ENCODE measurements around the gene ZNF800. TPM values are rescaled to one million over a fixed set of nuclear protein-coding genes. Genes with fewer than 3 reads are reported as not detected.

The ZNF800 gene
- polyA plus RNA-seq, 1 of the 3 experiments (the other 2 are of a cell fraction), result 9.2 TPM

- no peak for TF ChIP-seq RCOR1 (IDR thresholded peaks at IDR 0.05; ENCODE audit: low read length)
- TF ChIP-seq SMC3 (IDR thresholded peaks at IDR 0.05; ENCODE audit: low read depth, low read length), result no peak
- no peak for TF ChIP-seq MEF2A (IDR thresholded peaks at IDR 0.05; ENCODE audit: borderline replicate concordance, low read depth)
- TF ChIP-seq FOXM1 (IDR thresholded peaks at IDR 0.05; ENCODE audit: low read depth), result no peak
- TF ChIP-seq RXRA (IDR thresholded peaks at IDR 0.05; ENCODE audit: borderline replicate concordance, low read depth), result no peak
- TF ChIP-seq PBX3 (IDR thresholded peaks at IDR 0.05), result no peak
Observed at GRCh38 chr7:127411176-127411575, 18.7 kb upstream of the ZNF800 start (continued).

- H3F3A ChIP-seq (replicated peaks; ENCODE audit: insufficient read depth), result no peaks in the 10 kb centered on the region
- H3K36me3 ChIP-seq (replicated peaks in 1 of 2; ENCODE audit: control insufficient read depth in 1 of 2, insufficient read depth in 2 of 2, low read length in 1 of 2), result no peaks in the 10 kb centered on the region
- no peak overlapping the region for H3K9ac ChIP-seq
- H4K20me1 ChIP-seq (ENCODE audit: insufficient read depth), result no peaks in the 10 kb centered on the region
- no peaks in the 10 kb centered on the region for H3K9me3 ChIP-seq
- 61% methylated on average over 4 of the region's 4 CpGs for WGBS (ENCODE audit: low lambda C conversion rate)
- H3K9me2 ChIP-seq, result no peaks in the 10 kb centered on the region
- ChIA-PET POLR2A (no interaction called here), CTCF (interaction anchor here (1.0 kb wide), 1 partner anchor 607 kb away, joined by 3 read pairs; no protein-coding TSS in a partner anchor)
- no peak overlapping the region for H2AFZ ChIP-seq (ENCODE audit: low read depth)
- no peak overlapping the region for H3K27ac ChIP-seq (ENCODE audit: low read depth in 2 of 2, low read length in 1 of 2)
- TF ChIP-seq TAF1 (IDR thresholded peaks at IDR 0.05; ENCODE audit: borderline replicate concordance, low read depth, low read length) (no peak), CTCF (IDR thresholded peaks at IDR 0.05) (peak; percentile 20), REST (IDR thresholded peaks at IDR 0.05; ENCODE audit: low read depth, low read length) (no peak), RAD21 (IDR thresholded peaks at IDR 0.05; ENCODE audit: low read length) (peak; percentile 29)
- H3K4me3 ChIP-seq (ENCODE audit: low read depth in 2 of 2, low read length in 1 of 2), result no peak overlapping the region
- H3K4me1 ChIP-seq (ENCODE audit: control insufficient read depth in 1 of 2, insufficient read depth in 2 of 2, low read depth in 1 of 2, low read length in 1 of 2), result no peaks in the 10 kb centered on the region
- H3K27me3 ChIP-seq (ENCODE audit: insufficient read depth), result no peaks in the 10 kb centered on the region
- no peak for DNase-seq
- H3K4me2 ChIP-seq, result no peak overlapping the region
- H3K79me2 ChIP-seq (ENCODE audit: insufficient read depth), result no peaks in the 10 kb centered on the region
Observed at GRCh38 chr7:127409629-127410028, 17.1 kb upstream of the ZNF800 start.
